ENCODE results near the gene CD2BP2.
"Not testable (repeated sequence)": the region's sequence is repeated elsewhere in the genome, so short reads cannot be mapped to it uniquely, and the experiment has no call there.

The CD2BP2 gene

GRCh38 chr16:30341971-30342370 is 13.1 kb downstream of the CD2BP2 start:
- DNase-seq (ENCODE audit: low spot score): not testable (repeated sequence)

- DNase-seq (ENCODE audit: low spot score): no peak
Measured at GRCh38 chr16:30340621-30341020, 14.5 kb downstream of the CD2BP2 start.

- not testable (repeated sequence) for DNase-seq (ENCODE audit: low spot score)
Measured at GRCh38 chr16:30338715-30339114, 16.4 kb downstream of the CD2BP2 start.

- DNase-seq (ENCODE audit: low spot score): not testable (repeated sequence)
Measured at GRCh38 chr16:30337964-30338357, 17.1 kb downstream of the CD2BP2 start.

GRCh38 chr16:30335598-30336474 is 19.3 kb downstream of the CD2BP2 start:
- peak; percentile 20 for DNase-seq (ENCODE audit: low spot score)

- DNase-seq (ENCODE audit: low spot score): peak; percentile 25
Measured at GRCh38 chr16:30335028-30335597, 20.0 kb downstream of the CD2BP2 start.

GRCh38 chr16:30334473-30334989 is 20.6 kb downstream of the CD2BP2 start:
- not testable (repeated sequence) for DNase-seq (ENCODE audit: low spot score)

GRCh38 chr16:30324220-30324619 is 30.9 kb downstream of the CD2BP2 start:
- DNase-seq (ENCODE audit: low spot score): not testable (repeated sequence)

- not testable (repeated sequence) for DNase-seq (ENCODE audit: low spot score)
Measured at GRCh38 chr16:30318647-30319046, 36.5 kb downstream of the CD2BP2 start.

- DNase-seq (ENCODE audit: low spot score): not testable (repeated sequence)
Measured at GRCh38 chr16:30310937-30311336, 44.2 kb downstream of the CD2BP2 start.

GRCh38 chr16:30309255-30309654 is 45.9 kb downstream of the CD2BP2 start:
- not testable (repeated sequence) for DNase-seq (ENCODE audit: low spot score)

Data from HuH-7.5 (cell line).